Right lobe of liver (tissue), 4 donors: ENCODE data around the gene PLCD1.

ENCODE experiments used
- CTCF ChIP-seq, 4 donors: fragments of 200-600 bp in 3 of 4; fragments of 450-650 bp in 1 of 4; IDR thresholded peaks; one replicate each; pipeline versions ENCODE4 v1.5.1 to v1.8.0; 2016 to 2022; ENCODE audit warnings: antibody characterized with exemption in 4 of 4, mild to moderate bottlenecking in 2 of 4
- POLR2A ChIP-seq: fragments of 450-650 bp; IDR thresholded peaks from one replicate; pipeline ENCODE4 v1.6.1; 2017; ENCODE audit warnings: antibody characterized with exemption, mild to moderate bottlenecking
- donor health status: DM: no; HTN: no; CAD: no.
- donor health status: DM: no; HTN: no; CAD: no.
- donor health status: DM: no; HTN: yes; CAD: no.

- TF ChIP-seq CTCF (IDR thresholded peaks at IDR 0.05) (no peak), POLR2A (no peak)
Observed at GRCh38 chr3:38009807-38010591, 19.4 kb downstream of the PLCD1 start.
